C4-2B (cell line): Measurements from ENCODE around the gene COP1.

Experiments used
- H3K27ac ChIP-seq: fragments of 450-650 bp; 2 replicates; pipeline ENCODE4 v1.5.1; 2017
- CTCF ChIP-seq: fragments of 450-650 bp; conservative IDR thresholded peaks from 2 replicates; pipeline ENCODE4 v1.5.1; 2017; ENCODE audit warnings: mild to moderate bottlenecking
- ZFX ChIP-seq: fragments of 450-650 bp; IDR thresholded peaks from 2 replicates; pipeline ENCODE4 v1.6.1; 2017

The COP1 gene

GRCh38 chr1:175911138-175911537 lies 295.9 kb downstream of the COP1 start:
- H3K27ac ChIP-seq, result no peak overlapping the region
- TF ChIP-seq ZFX, result no peak

- no peak overlapping the region for H3K27ac ChIP-seq
- TF ChIP-seq CTCF (no peak), ZFX (no peak)
Measured at GRCh38 chr1:175906370-175906769, 300.7 kb downstream of the COP1 start.

- no peak for TF ChIP-seq CTCF
- TF ChIP-seq ZFX, result no peak
- no peak overlapping the region for H3K27ac ChIP-seq
Measured at GRCh38 chr1:175904808-175905207, 302.3 kb downstream of the COP1 start.

GRCh38 chr1:175902281-175902680 lies 304.8 kb downstream of the COP1 start:
- TF ChIP-seq CTCF (no peak), ZFX (no peak)
- H3K27ac ChIP-seq, result no peak overlapping the region

- TF ChIP-seq CTCF, result no peak
- H3K27ac ChIP-seq, result no peak overlapping the region
Measured at GRCh38 chr1:175901076-175901836, 305.8 kb downstream of the COP1 start.

GRCh38 chr1:175900171-175900570 lies 306.9 kb downstream of the COP1 start:
- TF ChIP-seq ZFX, result no peak
- no peak for TF ChIP-seq CTCF

GRCh38 chr1:175895966-175896365 lies 311.1 kb downstream of the COP1 start:
- no peak for TF ChIP-seq ZFX
- no peak for TF ChIP-seq CTCF

More at GRCh38 chr1:175900171-175900570, 306.9 kb downstream of the COP1 start:
- H3K27ac ChIP-seq, result no peak overlapping the region

More at GRCh38 chr1:175895966-175896365, 311.1 kb downstream of the COP1 start:
- no peak overlapping the region for H3K27ac ChIP-seq
